GM21576 (cell line): ENCODE measurements around the gene ARHGAP26.

ENCODE experiments used
- ATAC-seq: cut with Tn5 transposase; IDR thresholded peaks from one replicate; pipeline ENCODE4 v1.9.1; 2021; ENCODE audit warnings: mild to moderate bottlenecking, moderate library complexity; ENCODE audit not compliant: unreplicated experiment

The ARHGAP26 gene

GRCh38 chr5:143026380-143026779, 256.2 kb downstream of the ARHGAP26 start:
- no peak for ATAC-seq

GRCh38 chr5:143029293-143029692, 259.1 kb downstream of the ARHGAP26 start:
- no peak for ATAC-seq

DNA sequence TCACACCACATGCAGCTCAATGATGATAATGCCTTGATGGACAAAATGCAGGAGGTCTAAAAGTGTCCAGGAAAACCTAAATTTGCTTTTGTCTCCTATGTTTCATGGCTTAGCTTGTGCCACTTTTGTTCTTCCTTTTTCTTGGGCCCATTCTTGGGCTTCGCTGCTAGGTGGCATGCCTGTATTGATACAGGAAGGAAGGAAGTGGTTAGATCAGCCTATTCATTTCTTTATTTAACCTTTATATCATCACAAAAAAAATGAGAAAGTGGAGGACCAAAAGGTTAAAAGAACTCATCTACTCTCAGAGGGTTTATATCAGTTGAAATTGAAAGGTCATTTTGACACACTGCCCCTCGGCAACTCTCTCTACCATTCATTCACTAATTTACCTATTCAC, 260.2 kb downstream of the ARHGAP26 start:
- no peak for ATAC-seq

- ATAC-seq: no peak
These were observed 261.8 kb downstream of the ARHGAP26 start for GRCh38 chr5:143031781-143032580.

DNA sequence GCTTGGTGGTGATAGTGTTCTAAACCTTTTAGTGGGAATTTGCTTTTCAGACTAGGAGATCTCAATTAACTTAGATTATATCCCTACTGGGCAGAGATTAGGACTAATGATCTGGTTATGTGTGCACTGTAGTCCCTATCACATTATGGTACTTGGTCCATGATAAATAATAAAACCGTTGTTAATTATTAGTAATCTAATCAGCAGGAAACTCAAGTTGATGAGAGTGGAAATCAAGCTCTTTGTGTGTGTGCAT, 262.3 kb downstream of the ARHGAP26 start:
- no peak for ATAC-seq

GRCh38 chr5:143033535-143034250, 263.5 kb downstream of the ARHGAP26 start:
- ATAC-seq: no peak

DNA sequence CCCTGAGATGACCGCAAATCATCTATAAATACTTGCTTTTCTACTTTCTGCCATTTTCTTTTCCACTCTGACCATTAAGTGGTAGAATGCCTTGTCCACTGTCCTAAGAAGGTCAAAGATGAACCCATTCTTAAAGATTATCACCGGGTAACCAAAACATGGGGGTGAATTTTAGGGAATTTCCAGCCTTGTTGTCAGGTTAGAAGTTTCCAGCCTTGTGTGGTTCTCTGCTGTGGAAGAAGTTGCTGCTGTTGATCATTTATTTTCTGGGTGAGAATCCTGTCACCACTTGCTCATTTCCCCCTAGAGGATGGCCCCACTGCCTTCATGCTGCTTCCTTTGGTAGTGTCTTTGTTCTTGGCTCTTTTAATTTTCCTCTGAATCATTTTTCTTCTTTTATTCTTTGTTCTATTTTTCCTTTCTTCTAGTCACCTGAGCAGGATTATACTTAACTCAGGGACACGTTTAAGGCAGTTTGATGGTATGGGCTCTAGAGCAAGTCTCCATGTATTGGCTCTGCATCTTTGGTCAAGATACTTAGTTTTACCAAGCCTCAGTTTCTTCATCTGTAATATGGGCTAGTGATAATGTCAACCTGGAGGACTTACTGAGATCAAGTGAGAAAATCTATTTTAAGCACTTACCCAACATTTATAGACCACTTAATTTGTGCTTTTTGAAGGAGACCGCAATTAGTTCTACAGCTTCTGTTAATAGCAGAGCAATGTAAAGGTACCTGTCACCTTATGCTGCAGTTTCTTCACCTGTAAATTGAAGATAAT, 266.2 kb downstream of the ARHGAP26 start:
- ATAC-seq: no peak

- no peak for ATAC-seq
These were observed 266.9 kb downstream of the ARHGAP26 start for GRCh38 chr5:143037071-143037470.

GRCh38 chr5:143037708-143038107, 267.5 kb downstream of the ARHGAP26 start:
- ATAC-seq: no peak

- no peak for ATAC-seq
These were observed 270.4 kb downstream of the ARHGAP26 start for GRCh38 chr5:143040622-143041021.

DNA sequence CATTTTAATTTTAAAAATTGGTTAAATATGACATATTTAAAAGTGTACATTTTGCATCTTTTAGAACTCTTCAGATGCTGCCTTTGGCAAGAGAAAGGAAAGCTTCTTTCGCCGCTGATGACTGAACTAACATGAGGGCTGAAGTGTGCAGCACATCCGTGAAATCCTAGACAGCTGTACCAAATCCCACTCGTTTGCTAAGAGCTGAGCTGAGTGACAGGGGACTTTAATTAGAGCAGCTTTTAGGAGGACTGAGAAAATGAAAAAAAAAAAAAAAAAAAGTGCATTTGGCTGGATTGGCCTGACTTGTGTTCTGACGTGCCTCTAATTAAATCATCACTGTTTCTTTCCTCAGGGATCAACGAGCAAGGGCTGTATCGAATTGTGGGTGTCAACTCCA, 271.3 kb downstream of the ARHGAP26 start:
- ATAC-seq: no peak

GRCh38 chr5:143041972-143042770, 272.0 kb downstream of the ARHGAP26 start:
- ATAC-seq: no peak

DNA sequence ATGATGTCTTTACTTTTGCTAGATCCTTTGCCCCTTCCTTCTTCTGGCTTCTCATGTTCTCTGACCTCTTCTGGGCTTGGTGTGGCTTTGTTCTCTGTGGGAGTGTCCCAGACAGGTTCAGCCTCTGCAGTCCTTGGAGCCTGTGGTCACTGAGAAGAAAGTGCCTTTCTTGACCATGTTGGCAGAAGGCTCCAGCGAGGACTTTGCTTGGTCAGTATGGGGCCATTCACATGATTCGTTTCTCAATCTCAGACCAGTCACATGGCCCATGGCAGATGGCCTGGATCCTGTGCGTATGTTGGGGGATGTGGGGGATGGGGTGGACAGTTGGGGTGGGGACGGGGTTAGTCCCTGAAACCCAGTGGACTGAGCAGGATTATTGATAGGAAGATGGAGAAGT, 274.1 kb downstream of the ARHGAP26 start:
- ATAC-seq: no peak

- ATAC-seq: no peak
These were observed 274.9 kb downstream of the ARHGAP26 start for GRCh38 chr5:143045062-143045461.

DNA sequence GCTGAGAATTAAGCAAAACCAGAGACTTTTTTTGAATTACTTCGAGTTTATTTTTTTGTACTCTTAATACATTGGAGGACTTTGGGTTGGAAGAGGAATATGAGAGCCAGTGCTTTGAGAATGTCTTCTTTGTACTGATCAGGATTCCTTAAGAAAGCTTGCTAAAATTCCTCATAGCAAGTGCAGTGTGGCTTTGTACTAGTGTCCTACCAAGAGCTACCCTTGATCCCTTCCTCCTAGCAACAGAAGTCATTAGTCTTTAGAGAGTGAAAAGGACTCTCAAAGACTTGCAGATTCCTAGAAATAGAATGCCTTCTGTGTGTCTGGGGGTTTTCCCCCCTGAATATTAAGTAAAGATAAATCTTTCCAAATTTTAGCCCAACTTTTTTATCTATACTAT, 276.1 kb downstream of the ARHGAP26 start:
- ATAC-seq: no peak

DNA sequence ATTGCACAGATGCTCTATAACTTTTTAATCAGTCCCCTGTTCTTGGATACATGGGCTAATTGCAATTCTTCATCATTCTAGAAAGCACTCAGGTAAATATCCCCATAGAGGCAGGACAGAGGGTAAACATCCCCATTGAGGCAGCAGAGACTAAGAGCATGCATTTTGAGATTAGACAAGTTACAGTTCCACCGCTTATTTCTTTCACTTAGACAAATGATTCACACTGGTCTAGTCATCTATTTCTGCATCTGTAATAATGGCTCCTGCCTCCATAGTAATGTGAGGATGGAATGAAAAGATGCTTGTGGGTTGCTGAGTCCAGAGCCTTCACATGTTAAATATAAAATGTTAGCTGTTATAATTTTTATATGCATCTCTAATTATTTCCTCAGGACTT, 276.9 kb downstream of the ARHGAP26 start:
- no peak for ATAC-seq

DNA sequence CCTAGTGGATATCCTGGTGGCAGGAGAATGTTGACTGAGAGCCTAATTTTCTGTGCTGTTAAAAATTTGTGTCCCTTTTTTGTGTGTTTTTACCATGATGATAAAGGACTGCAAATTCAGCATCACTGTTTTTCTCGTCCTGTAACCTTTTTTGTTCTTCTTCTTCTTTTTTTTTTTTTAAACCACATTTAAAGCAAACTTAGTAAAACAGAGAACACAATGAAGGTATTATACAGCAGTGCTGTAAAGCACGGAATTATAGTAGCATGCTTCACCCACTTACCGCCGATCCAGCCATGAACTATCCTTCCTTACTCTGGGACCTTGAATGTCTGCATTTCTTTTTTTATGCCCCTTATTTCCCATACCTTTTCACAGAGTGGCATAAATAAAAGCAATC, 280.0 kb downstream of the ARHGAP26 start:
- no peak for ATAC-seq

GRCh38 chr5:143051244-143052058, 281.3 kb downstream of the ARHGAP26 start:
- ATAC-seq: no peak

GRCh38 chr5:143052967-143053682, 282.9 kb downstream of the ARHGAP26 start:
- no peak for ATAC-seq

GRCh38 chr5:143053780-143054179, 283.6 kb downstream of the ARHGAP26 start:
- no peak for ATAC-seq
